IMR-90 (cell line): Measurements from ENCODE around the gene DNAH6. TPM values are rescaled to one million over a fixed set of nuclear protein-coding genes. Genes with fewer than 3 reads are reported as not detected.

Experiments
- ATAC-seq: fragments of 200-7000 bp; cut with Tn5 transposase; 2 replicates; pipeline ENCODE4 v1.9.1; 2020; ENCODE audit warnings: low read depth, mild to moderate bottlenecking, moderate library complexity
- BruUV-seq: library from RNA; stranded (reverse); fragments of 400-500 nt; replicated peaks from 2 replicates; lab custom pipeline; 2021; lab: Mats Ljungman, UMichigan
- CTCF ChIA-PET: fragments of 300-600 bp; formaldehyde crosslinking; extraction: SDS; loops from one replicate; lab custom pipeline; 2021; ENCODE audit warnings: antibody characterized with exemption; lab: Yijun Ruan, JAX
- POLR2A ChIA-PET: fragments of 300-600 bp; sonication (Branson Sonifier 250); formaldehyde crosslinking; loops from one replicate; lab custom pipeline; 2022; ENCODE audit warnings: antibody characterized with exemption; ENCODE audit not compliant: unreplicated experiment; lab: Charles Lee
- DNase-seq: peaks from one replicate; pipeline ENCODE4 v3.0.0; 2013
- H2AFZ ChIP-seq: replicated peaks from 2 replicates; pipeline ENCODE3; 2013; ENCODE audit warnings: low read length, mild to moderate bottlenecking; ENCODE audit not compliant: poor library complexity
- H2AK5ac ChIP-seq: 2 replicates; pipeline ENCODE4 v1.6.1; 2013; ENCODE audit warnings: low read depth, low read length, inconsistent platforms
- H2AK9ac ChIP-seq: replicated peaks from 2 replicates; pipeline ENCODE3; 2013; ENCODE audit warnings: mild to moderate bottlenecking, low read depth, low read length, moderate library complexity; ENCODE audit not compliant: poor library complexity
- H2BK120ac ChIP-seq: 2 replicates; pipeline ENCODE4 v1.6.1; 2013; ENCODE audit warnings: low read depth, low read length, inconsistent platforms
- H2BK15ac ChIP-seq: 3 replicates; pipeline ENCODE4 v1.6.1; 2013; ENCODE audit warnings: low read depth, low read length, inconsistent platforms
- H2BK20ac ChIP-seq: 2 replicates; pipeline ENCODE4 v1.6.1; 2013; ENCODE audit warnings: low read depth, mild to moderate bottlenecking, inconsistent platforms, low read length, moderate library complexity
- H2BK5ac ChIP-seq: 2 replicates; pipeline ENCODE4 v1.6.1; 2013; ENCODE audit warnings: mild to moderate bottlenecking, low read depth, low read length, inconsistent platforms; ENCODE audit not compliant: poor library complexity, severe bottlenecking
- H3K14ac ChIP-seq: replicated peaks from 2 replicates; pipeline ENCODE4 v1.6.1; 2013; ENCODE audit warnings: low read depth, low read length, inconsistent platforms
- H3K18ac ChIP-seq: 2 replicates; pipeline ENCODE4 v1.6.1; 2013; ENCODE audit warnings: low read depth, low read length, control low read depth
- H3K23ac ChIP-seq: 2 replicates; pipeline ENCODE4 v1.6.1; 2013; ENCODE audit warnings: low read depth, low read length, inconsistent platforms
- H3K27ac ChIP-seq: 2 replicates; pipeline ENCODE4 v1.5.1; 2013; ENCODE audit warnings: mild to moderate bottlenecking, control low read depth, low read length; ENCODE audit not compliant: insufficient read depth
- H3K27me3 ChIP-seq: 2 replicates; pipeline ENCODE4 v1.6.1; 2013; ENCODE audit warnings: low read length; ENCODE audit not compliant: control insufficient read depth, insufficient read depth
- H3K36me3 ChIP-seq: 2 replicates; pipeline ENCODE4 v1.6.1; 2013; ENCODE audit warnings: low read length, mixed read lengths; ENCODE audit not compliant: control insufficient read depth, insufficient read depth
- H3K4ac ChIP-seq: 2 replicates; pipeline ENCODE4 v1.6.1; 2013; ENCODE audit warnings: low read depth, low read length, inconsistent platforms
- H3K4me1 ChIP-seq: 2 replicates; pipeline ENCODE4 v1.6.1; 2013; ENCODE audit warnings: low read length, mixed read lengths; ENCODE audit not compliant: control insufficient read depth, insufficient read depth
- H3K4me2 ChIP-seq: 2 replicates; pipeline ENCODE4 v1.6.1; 2013; ENCODE audit warnings: low read depth, mild to moderate bottlenecking, control low read depth, low read length, moderate library complexity
- H3K4me3 ChIP-seq: 2 replicates; pipeline ENCODE4 v1.5.1; 2013; ENCODE audit warnings: low read depth, mild to moderate bottlenecking, control low read depth, low read length, moderate library complexity; ENCODE audit not compliant: insufficient read depth
- H3K56ac ChIP-seq: 2 replicates; pipeline ENCODE4 v1.6.1; 2013; ENCODE audit warnings: low read length, inconsistent platforms; ENCODE audit not compliant: insufficient read depth; ENCODE audit errors: extremely low read depth
- H3K79me1 ChIP-seq, 2 experiments: 2 replicates each; pipeline ENCODE4 v1.6.1; 2013; ENCODE audit warnings: low read length in 2 of 2, inconsistent platforms in 1 of 2, low read depth in 1 of 2
- H3K9ac ChIP-seq: 2 replicates; pipeline ENCODE4 v1.6.1; 2013; ENCODE audit warnings: low read depth, low read length, control low read depth
- H3K9me1 ChIP-seq: 2 replicates; pipeline ENCODE4 v1.6.1; 2013; ENCODE audit warnings: low read length, inconsistent platforms; ENCODE audit not compliant: insufficient read depth
- H3K9me3 ChIP-seq: 2 replicates; pipeline ENCODE4 v1.6.1; 2013; ENCODE audit warnings: low read length; ENCODE audit not compliant: control insufficient read depth, insufficient read depth
- H4K20me1 ChIP-seq: 2 replicates; pipeline ENCODE4 v1.6.1; 2013; ENCODE audit warnings: low read length, inconsistent platforms; ENCODE audit not compliant: insufficient read depth
- H4K5ac ChIP-seq: 2 replicates; pipeline ENCODE4 v1.6.1; 2013; ENCODE audit warnings: mild to moderate bottlenecking, low read depth, low read length, control low read depth
- H4K8ac ChIP-seq, 2 experiments: 2 replicates each; pipeline ENCODE4 v1.6.1; 2013; ENCODE audit warnings: low read depth in 2 of 2, low read length in 2 of 2, control low read depth in 1 of 2, inconsistent platforms in 1 of 2
- H4K91ac ChIP-seq: 2 replicates; pipeline ENCODE4 v1.6.1; 2013; ENCODE audit warnings: low read depth, low read length, inconsistent platforms; ENCODE audit not compliant: insufficient read depth
- BHLHE40 ChIP-seq: fragments of 150-350 bp; IDR thresholded peaks from 2 replicates; pipeline ENCODE4 v1.6.1; 2016; ENCODE audit warnings: mild to moderate bottlenecking, low read depth, low read length
- CEBPB ChIP-seq: IDR thresholded peaks from 2 replicates; pipeline ENCODE4 v1.6.1; 2012; ENCODE audit warnings: low read depth, low read length, improper control_type of control experiment
- CHD1 ChIP-seq: IDR thresholded peaks from 2 replicates; pipeline ENCODE4 v1.6.1; 2012; ENCODE audit warnings: low read depth, low read length, improper control_type of control experiment
- CTCF ChIP-seq: conservative IDR thresholded peaks from 2 replicates; pipeline ENCODE4 v1.5.1; 2012; ENCODE audit warnings: mild to moderate bottlenecking, low read depth, low read length, improper control_type of control experiment
- ELK1 ChIP-seq: fragments of 150-350 bp; IDR thresholded peaks from 2 replicates; pipeline ENCODE4 v1.6.1; 2016; ENCODE audit warnings: low read depth, mild to moderate bottlenecking, low read length, moderate library complexity, borderline replicate concordance
- FOS ChIP-seq: fragments of 150-350 bp; IDR thresholded peaks from 2 replicates; pipeline ENCODE4 v1.6.1; 2016; ENCODE audit warnings: low read depth, low read length
- MAFK ChIP-seq: IDR thresholded peaks from 2 replicates; pipeline ENCODE4 v1.6.1; 2012; ENCODE audit warnings: low read depth, low read length, improper control_type of control experiment
- MAZ ChIP-seq: IDR thresholded peaks from 2 replicates; pipeline ENCODE4 v1.6.1; 2012; ENCODE audit warnings: low read depth, mild to moderate bottlenecking, low read length, improper control_type of control experiment, moderate library complexity, borderline replicate concordance
- MXI1 ChIP-seq: IDR thresholded peaks from 2 replicates; pipeline ENCODE4 v1.6.1; 2012; ENCODE audit warnings: low read depth, mild to moderate bottlenecking, low read length, moderate library complexity, borderline replicate concordance
- NFE2L2 ChIP-seq: fragments of 150-350 bp; IDR thresholded peaks from 2 replicates; pipeline ENCODE4 v1.6.1; 2016; ENCODE audit warnings: low read depth, mild to moderate bottlenecking, low read length
- POLR2A ChIP-seq: IDR thresholded peaks from 2 replicates; pipeline ENCODE4 v1.6.1; 2012; ENCODE audit warnings: mild to moderate bottlenecking, low read depth, low read length
- RAD21 ChIP-seq: IDR thresholded peaks from 2 replicates; pipeline ENCODE4 v1.6.1; 2012; ENCODE audit warnings: low read length, improper control_type of control experiment
- RCOR1 ChIP-seq: IDR thresholded peaks from 2 replicates; pipeline ENCODE4 v1.6.1; 2012; ENCODE audit warnings: mild to moderate bottlenecking, low read length, improper control_type of control experiment; ENCODE audit not compliant: insufficient replicate concordance
- RFX5 ChIP-seq: IDR thresholded peaks from 2 replicates; pipeline ENCODE4 v1.8.0; 2012; ENCODE audit warnings: low read depth, mild to moderate bottlenecking, low read length, moderate library complexity
- SMC3 ChIP-seq: fragments of 150-350 bp; IDR thresholded peaks from 2 replicates; pipeline ENCODE4 v1.6.1; 2016; ENCODE audit warnings: low read depth, mild to moderate bottlenecking, antibody characterized with exemption, low read length, moderate library complexity
- USF2 ChIP-seq: fragments of 150-350 bp; IDR thresholded peaks from 2 replicates; pipeline ENCODE4 v1.6.1; 2017; ENCODE audit warnings: mild to moderate bottlenecking, antibody characterized with exemption, low read length, low read depth
- WGBS, 2 experiments: methylation state at CpG; one replicate each; pipeline versions ENCODE4 v1.1.5 to v1.1.7; 2013; ENCODE audit warnings: missing lambda C conversion rate in 2 of 2; ENCODE audit not compliant: insufficient read length in 1 of 2; ENCODE audit errors: extremely low coverage in 2 of 2; 5-methylcytosine and 5-hydroxymethylcytosine counted together
- dilution Hi-C: fragments of 300-500 bp; cut with HindIII; formaldehyde crosslinking; loops from one replicate; pipeline ENCODE4 v1.14.3; 2018; ENCODE audit warnings: low sequenced_read_pairs; ENCODE audit not compliant: unreplicated experiment
- in situ Hi-C: fragments of 300-500 bp; cut with MboI; formaldehyde crosslinking; loops from 3 replicates; pipeline ENCODE4 v1.14.3; 2019; ENCODE audit warnings: low sequenced_read_pairs, inconsistent platforms, mixed read lengths
- intact Hi-C: fragments of 100-400 bp; cut with micrococcal nuclease; formaldehyde crosslinking; loops from 2 replicates; pipeline ENCODE4 v1.10.0; 2022
- polyA plus RNA-seq, 3 experiments: library from polyadenylated mRNA; depleted of rRNA; stranded (reverse); fragments of >200 nt; gene quantifications; 2 replicates each; pipeline ENCODE4 v1.2.3, GENCODE V29; 2012; ENCODE audit warnings: low replicate concordance in 1 of 3
- total RNA-seq: library from RNA; depleted of rRNA; stranded (reverse); fragments of >200 nt; gene quantifications from 2 replicates; pipeline ENCODE4 v1.2.3, GENCODE V29; 2012

The DNAH6 gene
- total and polyA plus RNA-seq, 2 of the 4 experiments (the other 2 are of a cell fraction): under 0.01 to 0.07 TPM

GRCh38 chr2:84792856-84793522, 276.7 kb downstream of the DNAH6 start:
- no peak overlapping the region for H4K91ac ChIP-seq
- H2AK9ac ChIP-seq: no peak overlapping the region
- DNase-seq (peak; percentile 60), ATAC-seq (no peak; the same call in 1 of the 2 replicates)
- no peak overlapping the region for H4K8ac ChIP-seq
- H3K18ac ChIP-seq: no peak overlapping the region
- no peak overlapping the region; the same call in 1 of the 2 replicates for H3K4me2 ChIP-seq
- no peak overlapping the region for H3K23ac ChIP-seq
- H2BK120ac ChIP-seq: no peak overlapping the region
- H2AK5ac ChIP-seq: no peak overlapping the region
- ChIA-PET POLR2A (no interaction called here), CTCF (no interaction called here)
- dilution Hi-C loops: no loop called here
- no peak overlapping the region for H2BK15ac ChIP-seq
- no peak overlapping the region for H2AFZ ChIP-seq
- H3K4me3 ChIP-seq: no peak overlapping the region
- H3K9me1 ChIP-seq: peaks cover 3% of the 10 kb centered on the region; the same call in 1 of the 2 replicates
- peaks cover 3% of the 10 kb centered on the region; the same call in 1 of the 2 replicates for H3K4me1 ChIP-seq
- in situ Hi-C loops: no loop called here
- WGBS, 2 experiments: no CpG with 5 or more reads among the region's 6 CpGs
- H3K36me3 ChIP-seq: no peaks in the 10 kb centered on the region
- no peak overlapping the region for H2BK20ac ChIP-seq
- no peak overlapping the region for H3K4ac ChIP-seq
- no TSS peak for BruUV-seq
- H3K14ac ChIP-seq: no peak overlapping the region
- H3K9me3 ChIP-seq: no peaks in the 10 kb centered on the region
- H3K9ac ChIP-seq: no peak overlapping the region
- intact Hi-C loops: no loop called here
- H3K27ac ChIP-seq: no peak overlapping the region
- H4K20me1 ChIP-seq: no peaks in the 10 kb centered on the region
- H4K5ac ChIP-seq: no peak overlapping the region
- no peaks in the 10 kb centered on the region for H3K79me1 ChIP-seq
- TF ChIP-seq RAD21 (no peak), FOS (no peak), MXI1 (no peak), POLR2A (no peak), NFE2L2 (no peak), USF2 (no peak), SMC3 (no peak), MAFK (no peak), RFX5 (no peak), CTCF (no peak), MAZ (no peak), BHLHE40 (no peak), ELK1 (no peak), CHD1 (no peak), CEBPB (no peak), RCOR1 (no peak)
- no peak overlapping the region for H2BK5ac ChIP-seq
- no peak overlapping the region for H3K56ac ChIP-seq
- H3K27me3 ChIP-seq: no peaks in the 10 kb centered on the region
